HuH-7.5 (cell line): ENCODE data around the gene TRMT11.

ENCODE experiments used
- DNase-seq: peaks from one replicate; pipeline ENCODE4 v3.0.0; 2011; ENCODE audit warnings: low spot score

Gene TRMT11

DNA sequence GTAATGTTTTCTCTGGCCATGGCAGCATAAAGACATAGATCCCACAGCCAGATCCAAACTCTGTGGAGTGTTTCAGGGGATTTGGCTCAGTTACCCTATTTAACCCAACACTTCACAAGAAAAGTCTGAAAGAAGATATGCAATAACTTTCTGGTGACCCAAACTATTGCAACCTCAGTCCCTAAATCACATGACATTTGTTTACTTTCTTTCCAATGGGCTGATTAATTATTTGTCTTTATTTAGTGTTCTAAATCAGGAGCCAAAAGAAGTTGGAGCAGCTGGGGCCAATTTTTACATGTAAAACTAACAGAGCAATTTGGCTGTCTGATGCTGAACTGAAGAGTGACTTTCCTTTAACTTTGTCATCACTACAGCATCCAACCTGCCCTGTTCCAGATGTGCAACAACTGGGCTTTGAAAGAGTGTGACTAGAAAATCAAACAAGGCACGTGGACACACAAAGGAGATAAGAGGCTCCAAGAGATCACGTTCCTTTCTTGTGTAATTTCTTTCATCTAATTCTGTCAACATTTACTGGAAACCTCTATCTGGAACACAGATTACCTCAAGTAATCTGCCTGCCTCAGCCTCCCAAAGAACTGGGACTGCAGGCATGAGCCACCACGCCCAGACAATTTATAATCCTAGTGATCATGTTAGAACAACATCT is 90.8 kb downstream of the TRMT11 start:
- DNase-seq = no peak

DNA sequence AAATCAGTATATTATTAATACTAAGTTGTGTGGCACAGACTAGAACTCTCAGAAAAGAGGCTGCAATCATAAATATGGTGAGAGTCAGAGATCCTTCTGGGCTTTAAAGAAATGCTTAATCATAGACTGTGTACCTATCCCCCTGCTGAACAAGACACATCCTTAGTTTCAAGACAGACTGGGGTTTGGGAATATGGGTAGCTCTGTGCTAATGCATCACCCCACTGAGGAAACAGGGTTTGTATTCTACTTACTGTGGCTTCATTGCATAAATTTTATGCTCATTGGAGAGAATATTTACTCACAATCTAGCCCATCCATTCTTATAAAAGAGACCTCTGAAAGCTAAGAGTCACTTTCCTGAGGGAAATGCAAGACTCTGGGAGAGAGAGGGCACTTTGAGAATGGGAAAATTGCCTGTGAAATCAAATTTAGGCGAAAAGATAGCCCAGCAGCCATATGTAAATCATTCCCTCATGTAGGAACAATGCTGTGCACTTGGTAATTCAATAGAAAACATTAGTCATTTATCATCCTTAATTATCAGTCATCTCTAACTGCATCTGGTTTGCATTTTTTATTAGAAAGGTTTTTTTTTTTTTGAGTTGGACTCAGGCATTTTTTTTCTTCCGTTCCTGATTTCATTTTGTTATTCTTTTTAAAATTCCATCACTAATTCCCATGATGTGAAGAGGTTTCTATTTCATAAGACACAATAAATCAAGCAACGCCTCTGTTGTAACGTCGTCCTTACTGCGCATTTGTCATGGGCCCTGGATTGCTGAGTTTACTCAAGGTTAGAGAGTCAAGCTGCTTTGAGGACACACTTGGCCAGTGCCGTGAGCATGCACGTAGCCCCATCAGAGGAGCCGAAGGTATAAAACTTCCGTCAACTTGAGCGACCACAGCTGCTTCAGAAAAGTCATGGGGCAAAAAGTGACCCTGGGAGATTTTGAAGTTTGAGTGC is 91.8 kb downstream of the TRMT11 start:
- DNase-seq = no peak

DNA sequence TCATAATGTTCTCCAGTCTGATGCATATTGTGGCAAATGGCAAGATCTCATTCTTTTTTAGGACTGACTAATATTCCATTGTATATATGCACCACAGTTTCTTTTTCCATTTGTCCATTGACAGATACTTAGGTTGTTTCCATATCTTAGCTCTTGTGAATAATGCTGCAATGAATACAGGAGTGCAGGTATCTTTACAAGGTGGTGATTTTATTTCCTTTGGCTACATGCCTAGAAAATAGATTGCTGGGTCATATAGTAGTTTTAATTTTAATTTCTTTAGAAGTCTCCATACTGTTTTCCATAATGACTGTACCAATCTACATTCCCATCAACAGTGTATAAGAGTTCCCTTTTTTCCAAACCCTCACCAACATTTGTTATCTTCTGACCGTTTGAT is 97.5 kb downstream of the TRMT11 start:
- DNase-seq = no peak

DNA sequence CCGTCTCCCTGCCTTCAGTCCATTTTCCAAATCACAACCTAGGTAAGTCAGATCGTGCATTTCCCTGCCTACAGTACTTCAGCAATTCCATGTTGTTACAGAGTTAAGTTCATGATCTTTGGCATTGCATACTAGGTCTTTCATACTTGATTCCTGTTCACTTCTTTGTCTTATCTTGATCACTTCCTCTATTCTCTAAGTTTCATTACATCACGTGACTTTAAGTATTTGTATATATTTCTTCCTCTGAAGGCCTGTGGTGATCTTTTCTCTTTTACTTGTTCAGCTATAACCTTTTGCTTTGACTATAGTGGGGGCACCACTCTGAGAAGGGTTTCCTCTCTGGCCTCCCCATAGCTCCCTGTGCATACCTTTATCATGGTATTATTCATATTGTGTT is 100.2 kb downstream of the TRMT11 start:
- no peak for DNase-seq
